NT2/D1 (cell line): Measurements from ENCODE around the gene SPART.

Experiments used
- SUZ12 ChIP-seq: IDR thresholded peaks from 2 replicates; pipeline ENCODE4 v1.6.1; 2011; ENCODE audit not compliant: insufficient read length, insufficient read depth; ENCODE audit errors: extremely low read depth
- YY1 ChIP-seq: IDR thresholded peaks from 2 replicates; pipeline ENCODE4 v1.6.1; 2011; ENCODE audit not compliant: insufficient read length, insufficient read depth
- ZNF274 ChIP-seq: IDR thresholded peaks from 2 replicates; pipeline ENCODE4 v1.6.1; 2011; ENCODE audit warnings: mild to moderate bottlenecking, low read depth, low read length

- TF ChIP-seq ZNF274 (no peak), YY1 (no peak), SUZ12 (no peak)
Measured at GRCh38 chr13:36273431-36273830, 72.8 kb downstream of the SPART start.
